Inferior parietal cortex (tissue), 1 donor: ENCODE measurements around the gene TCF4.

Experiments used
- DNase-seq: peaks from one replicate; pipeline ENCODE4 v3.0.0-alpha.2; 2016; ENCODE audit errors: extremely low spot score

Gene TCF4

DNA sequence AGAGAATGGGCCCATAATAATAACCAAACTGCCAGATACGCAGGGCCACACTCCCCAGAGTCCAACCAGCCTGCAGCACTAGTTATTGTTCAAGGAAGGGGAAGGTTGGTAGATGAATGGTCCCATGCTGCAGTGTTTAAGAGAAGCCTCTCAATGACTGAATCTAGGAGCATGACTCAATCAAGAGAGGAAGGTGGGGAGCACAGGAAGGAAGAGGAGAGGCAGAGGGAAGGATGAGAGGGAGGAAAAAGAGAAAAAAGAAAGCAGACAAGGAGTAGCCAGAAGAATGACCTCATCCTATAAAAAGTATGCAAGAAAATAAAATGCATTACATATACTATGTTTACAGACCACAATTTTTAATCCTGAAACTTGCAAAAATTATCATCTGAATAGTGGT lies 174.5 kb downstream of the TCF4 start:
- DNase-seq, result no peak

DNA sequence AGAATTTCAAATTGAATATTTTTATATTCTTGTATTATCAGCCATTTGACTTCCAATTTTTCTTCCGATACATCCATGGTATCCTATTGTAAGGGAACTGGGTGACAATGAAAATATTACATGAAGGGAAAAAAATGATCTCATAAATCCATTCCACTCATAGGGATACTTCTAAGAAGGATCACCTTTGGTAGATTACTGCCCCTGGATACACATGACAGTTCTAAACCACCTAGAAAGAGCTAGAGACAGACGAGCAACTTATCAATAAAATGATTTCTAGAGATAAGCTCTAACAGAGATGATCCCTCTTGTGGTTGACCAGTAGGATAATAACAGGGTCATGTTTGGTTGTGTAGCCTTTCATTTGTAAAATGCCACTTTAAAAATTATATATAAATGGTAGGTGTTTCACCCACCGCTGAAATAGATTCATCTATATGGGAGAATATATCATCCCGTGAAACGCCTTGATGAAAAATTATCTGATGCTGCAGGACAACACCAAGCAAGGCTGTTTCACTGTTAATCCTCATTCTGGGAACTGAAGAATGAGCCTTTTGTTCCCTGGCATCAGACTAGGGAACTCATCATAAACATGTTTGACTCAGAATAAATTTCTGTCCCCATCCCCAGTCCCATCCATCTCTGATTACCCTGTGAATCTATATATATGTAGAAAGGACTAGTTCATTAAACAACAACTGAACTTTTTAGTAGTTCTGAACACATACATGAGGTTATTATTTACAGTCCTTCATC lies 180.0 kb downstream of the TCF4 start:
- DNase-seq, result peak; percentile 82

DNA sequence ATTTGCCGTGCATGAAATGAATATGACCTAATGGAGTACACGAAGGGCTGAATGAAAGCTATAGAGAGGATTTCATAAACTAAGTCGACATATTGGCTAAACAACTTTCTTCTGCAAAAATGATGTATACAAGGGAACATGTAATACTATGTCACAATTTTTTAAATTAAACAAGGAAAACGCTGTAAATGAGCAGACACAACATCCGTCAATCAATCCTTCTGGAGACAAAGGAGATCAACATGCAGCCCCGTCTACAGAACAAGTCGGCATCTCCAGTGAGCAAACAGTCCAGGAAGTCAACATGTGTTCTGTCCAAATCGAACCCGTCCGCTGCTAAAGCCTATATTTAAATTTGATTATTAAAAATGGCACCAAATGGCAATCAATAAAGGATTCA lies 180.8 kb downstream of the TCF4 start:
- DNase-seq, result peak; percentile 75

DNA sequence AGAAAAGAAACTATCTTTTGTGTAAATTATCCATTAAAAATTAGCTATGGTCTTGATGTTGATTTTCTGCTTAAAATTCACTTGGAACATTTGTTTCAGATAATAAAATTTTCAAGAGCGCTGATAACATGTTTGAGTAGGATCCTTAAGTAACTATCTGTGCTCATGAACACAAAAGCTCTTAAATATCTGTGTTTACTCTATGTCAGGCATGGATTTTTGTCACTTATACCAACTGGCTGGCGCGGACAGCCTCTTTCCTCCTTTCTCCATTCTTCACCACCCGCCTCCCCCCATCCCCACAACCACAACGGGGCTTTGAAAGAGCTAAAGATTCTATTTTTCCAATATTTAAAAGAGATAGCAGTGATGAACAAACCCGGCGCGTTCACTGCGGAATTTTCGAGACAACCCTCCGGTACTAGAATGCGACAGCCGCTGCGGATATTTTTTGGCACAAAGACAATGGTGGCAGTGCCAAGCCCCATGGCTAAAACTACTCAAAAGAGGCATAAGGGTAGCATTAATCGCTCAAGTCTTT lies 181.5 kb downstream of the TCF4 start:
- peak; percentile 80 for DNase-seq

DNA sequence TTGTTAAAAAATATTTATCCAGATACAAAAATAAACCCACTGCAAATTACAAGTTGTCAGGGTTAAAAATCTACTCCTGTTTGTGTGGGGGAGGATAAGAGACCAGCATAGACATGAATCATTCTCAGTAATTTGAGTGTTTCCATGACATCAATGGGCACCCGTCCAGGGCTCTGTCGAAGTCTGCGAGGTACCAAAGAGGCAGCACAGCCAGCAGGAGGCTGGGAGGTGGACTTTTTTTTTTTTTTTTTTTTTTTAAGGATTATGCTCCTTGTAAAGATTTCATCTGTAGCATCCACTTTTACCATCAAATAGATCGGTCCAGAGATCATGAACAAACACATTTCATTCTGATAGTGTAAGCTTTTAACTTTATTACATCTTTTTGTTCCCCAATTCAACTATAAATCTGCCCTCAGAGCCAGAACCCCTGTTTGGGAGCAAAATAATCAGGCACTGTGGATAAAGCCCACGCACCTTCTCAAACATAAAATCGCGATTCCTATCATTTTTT lies 182.0 kb downstream of the TCF4 start:
- peak; percentile 91 for DNase-seq

DNA sequence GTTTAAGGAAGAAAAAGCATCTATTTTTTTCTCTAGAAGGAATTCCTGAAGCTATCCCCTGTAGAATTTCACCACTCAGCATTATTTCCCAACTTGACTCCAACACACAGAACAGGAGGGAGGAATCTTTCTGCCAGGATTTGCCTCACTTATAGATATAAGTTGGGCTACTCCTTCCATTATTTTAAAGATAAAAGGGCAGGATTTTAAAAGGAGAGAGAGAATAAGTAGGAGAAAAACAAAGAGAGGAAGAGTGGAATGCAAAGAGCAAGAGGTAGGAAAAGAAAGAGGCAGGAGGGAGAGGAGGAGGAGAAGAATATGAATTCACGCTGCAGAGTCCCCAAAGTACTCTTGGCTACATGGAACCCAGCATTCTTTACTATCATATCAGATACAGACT lies 182.5 kb downstream of the TCF4 start:
- no peak for DNase-seq

DNA sequence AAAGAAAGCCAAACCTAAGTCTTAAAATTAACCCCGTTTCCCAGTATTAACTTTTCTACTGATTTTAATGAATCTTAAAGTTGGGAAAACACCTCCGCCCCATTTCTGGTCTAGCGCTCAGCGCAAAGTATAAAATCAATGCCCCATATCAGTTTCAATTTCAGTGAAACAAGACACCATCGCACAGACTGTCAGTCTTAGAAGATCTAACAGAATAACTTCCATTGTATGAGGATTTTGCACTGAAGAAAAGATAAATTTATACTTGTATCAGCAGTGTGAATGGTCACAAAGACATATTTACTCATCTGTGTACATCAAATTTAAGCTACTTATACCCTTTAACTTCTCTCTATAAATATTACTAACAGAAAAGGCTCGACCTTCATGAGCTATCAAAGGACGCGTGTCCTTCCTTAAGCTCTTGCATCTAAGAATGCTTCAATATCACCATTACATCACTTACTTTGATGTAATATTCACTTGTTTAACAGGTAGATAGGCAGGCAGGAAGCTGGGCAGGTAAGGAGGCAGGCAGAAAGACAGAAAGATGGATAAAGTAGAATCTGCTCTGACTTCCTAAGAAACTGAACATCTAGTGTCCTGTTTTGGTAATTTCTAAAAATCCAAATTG lies 183.0 kb downstream of the TCF4 start:
- DNase-seq, result no peak

DNA sequence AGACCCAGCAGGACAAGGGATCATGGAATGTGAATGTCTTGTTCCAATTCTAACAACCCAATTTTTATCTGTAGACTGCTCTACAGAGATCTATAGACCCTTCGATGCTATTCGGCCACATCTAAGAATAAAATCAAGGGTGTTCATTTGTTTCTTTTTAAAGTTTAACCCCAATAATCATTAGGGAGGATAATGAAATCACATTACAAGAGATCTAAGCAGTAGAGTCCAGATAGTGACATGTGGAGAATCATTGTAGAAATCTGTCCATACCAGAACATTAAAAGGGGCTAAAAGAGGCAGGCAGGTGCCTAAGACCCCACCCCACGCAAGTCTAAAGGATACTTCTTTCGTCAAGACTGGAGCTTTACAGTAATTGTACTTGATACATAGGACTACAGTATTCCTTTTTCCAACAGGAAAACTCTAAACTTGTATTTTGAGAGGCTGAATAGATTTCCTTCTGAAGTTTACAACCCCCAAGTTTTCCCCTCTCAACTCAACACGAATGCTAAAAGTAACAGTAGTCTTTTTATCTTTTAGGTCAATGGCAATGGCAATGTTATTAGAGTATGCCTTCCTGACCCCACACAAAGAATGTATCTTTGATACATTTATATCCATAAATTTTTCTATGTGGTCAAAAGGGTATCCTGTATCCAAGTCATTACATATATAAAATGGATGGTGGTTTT lies 183.7 kb downstream of the TCF4 start:
- DNase-seq, result no peak

DNA sequence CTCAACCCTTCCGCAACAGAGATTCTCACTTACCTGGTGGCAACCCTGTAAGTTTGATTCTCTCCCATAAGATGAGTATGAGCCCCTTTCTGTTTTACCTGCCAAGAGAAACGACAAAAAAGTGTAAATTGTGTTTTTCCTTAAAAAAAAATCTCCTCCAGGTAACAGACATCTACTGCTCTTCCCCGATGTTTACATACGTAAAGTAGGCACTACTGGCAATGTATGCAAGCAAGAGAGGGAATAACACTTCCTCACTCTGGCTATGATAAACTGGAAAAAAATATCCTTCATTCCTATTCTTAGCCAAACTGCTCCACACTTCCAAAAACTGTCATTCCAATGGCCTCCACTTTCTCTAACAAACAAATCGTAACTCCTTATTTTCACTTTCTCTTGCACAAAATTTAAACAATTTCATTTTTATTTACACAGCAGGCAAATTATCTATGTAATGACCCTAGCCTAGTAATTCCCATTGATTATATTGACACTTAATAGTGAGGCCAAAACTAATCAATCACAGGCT lies 184.5 kb downstream of the TCF4 start:
- no peak for DNase-seq

DNA sequence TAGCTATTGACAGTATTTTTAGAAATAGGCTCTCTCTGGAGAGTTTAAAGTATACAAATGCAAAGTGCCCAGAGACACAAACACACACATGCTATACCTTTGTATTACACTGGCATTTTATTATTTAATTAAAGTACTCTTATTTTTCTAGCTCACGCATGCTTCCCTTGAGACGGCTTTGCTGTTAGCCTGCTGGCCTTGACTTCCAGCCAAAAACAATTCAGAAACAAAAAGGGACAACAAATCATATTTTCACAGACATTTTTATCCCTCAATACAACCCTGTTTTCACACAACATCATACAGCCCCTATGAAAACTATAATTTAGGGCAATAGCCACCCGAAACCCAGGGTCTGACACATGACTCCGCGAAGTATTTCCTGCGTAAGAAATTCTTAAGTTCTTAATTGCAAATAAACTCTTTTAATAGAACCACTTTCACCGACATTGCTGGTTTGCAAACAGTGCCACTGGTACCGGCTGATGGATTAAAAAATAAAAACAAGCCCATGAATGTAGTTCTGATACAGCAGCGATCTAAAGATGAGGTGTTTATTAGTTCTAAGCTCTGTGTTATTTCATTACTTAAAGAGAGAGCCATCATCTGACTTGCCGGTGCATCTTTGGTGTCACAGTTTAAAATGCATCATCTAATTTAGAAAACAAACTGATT lies 185.1 kb downstream of the TCF4 start:
- DNase-seq, result no peak

DNA sequence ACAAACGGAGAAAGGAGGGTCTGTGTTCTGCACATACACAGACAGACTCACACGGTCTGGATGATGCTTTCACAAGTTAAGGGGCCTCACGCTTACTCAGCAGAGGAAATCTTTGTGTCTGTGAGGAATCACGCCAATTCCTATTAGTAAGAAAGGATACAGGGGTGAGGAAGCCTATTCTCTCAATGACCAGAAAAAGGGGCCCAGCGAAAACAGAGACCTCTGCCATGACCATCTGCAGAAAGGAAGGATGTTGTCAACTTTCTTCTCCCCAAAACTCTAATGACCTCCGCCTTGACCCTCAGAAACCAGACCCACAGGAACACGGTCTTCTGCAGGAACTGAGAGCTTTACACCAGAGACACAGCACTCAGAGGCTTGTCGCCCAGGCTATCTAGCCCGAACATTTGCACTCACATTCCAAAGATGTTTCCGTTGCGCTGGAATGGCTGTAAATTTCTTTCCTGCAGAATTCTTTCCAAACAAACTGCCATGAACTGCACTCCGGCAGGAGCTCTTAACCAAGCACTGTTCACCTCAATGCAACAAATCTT lies 186.3 kb downstream of the TCF4 start:
- no peak for DNase-seq

DNA sequence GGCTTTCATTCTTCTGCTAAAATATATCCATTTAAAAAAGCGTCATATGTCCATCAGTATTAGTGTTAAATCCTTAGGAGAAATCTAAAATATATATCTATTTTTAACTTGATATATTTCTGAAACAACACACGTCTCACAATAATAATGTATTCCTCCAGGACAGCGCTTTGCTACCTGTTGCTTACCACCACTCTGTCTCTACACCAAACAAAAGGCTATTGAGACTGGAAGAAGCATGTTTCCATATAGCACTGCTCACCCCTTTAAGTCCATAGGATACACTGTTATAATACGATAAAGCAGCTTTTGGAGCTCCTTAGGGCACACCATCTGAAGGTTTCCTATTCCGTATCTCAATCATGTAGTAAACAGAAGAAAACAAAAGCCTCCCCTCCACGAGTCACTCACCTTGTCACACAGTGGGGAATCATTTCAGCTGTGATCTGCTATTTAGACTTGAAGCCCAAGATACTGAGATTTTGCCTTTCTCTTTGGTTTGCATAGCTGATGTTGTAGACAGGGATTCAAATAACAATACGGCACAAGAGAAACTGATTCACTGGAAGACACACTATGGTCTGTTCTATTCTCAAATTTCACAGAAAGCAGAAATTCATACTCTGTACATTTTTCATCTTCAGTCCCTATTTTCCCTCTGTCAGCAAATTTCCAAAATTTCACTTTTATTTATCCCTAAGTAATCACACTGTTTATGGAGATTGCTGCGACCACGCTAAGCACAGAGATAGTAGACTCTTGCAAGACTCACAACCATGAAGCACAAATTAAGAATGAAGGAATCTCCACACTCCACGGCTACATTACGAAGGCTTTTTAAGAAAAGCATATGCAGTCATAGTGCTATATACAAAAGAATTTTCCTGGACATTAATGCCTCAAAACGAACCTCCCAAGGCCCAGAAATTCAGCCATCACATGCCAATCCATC lies 187.1 kb downstream of the TCF4 start:
- no peak for DNase-seq

DNA sequence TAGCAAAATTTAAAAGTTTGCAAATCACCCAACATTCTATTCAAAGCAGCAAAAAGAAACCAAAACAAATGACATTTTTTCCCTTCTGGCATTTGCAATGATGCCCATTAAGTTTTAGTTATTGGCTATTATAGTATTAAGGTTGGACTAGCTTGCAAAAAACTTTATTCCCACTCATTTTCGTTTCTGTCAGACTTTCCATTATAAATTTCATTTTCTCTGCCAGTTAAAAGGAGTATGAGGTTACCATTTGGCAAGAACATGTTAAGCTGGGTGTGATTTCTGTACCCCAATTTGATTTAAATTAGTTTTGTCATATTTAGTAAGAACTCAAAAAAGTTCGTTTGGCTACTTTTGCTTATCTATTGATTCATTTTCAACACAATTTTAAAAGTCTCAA lies 187.9 kb downstream of the TCF4 start:
- DNase-seq, result no peak

DNA sequence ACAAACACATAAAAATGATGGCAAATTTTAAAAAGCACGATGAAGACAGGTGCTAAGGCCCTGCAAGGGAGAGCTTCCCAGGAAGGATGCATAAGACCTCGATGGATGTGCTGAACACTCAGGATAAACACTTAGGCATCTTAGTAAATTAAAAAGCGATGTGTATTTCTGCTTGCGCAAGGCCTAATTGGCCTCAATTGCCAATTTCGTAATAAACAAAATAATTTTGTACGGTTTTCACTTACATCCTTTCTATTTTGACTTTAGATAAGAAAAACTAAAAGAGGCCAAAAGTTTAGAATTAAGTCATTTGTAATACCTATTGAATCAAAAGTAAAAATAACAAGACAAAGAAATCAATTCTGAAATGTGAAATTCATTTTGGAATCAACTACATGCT lies 189.1 kb downstream of the TCF4 start:
- no peak for DNase-seq

DNA sequence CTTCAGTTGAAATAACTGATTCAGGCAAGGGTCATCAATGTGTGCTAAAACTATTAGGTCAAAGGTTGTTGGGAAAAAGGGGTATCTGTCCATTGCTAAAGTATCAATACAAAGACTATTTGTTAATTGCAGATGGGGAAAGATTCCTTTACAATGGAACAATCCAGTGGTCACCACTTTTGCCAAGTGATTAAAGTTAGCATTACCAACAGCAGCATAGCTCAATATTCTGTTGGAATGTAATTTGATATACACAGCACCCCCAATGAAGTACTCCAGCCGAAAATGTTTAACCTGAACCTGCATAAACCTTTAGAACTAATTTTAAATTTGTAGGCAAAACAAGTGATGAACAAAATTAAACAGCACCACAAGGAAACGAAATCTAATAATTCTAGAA lies 191.0 kb downstream of the TCF4 start:
- no peak for DNase-seq

DNA sequence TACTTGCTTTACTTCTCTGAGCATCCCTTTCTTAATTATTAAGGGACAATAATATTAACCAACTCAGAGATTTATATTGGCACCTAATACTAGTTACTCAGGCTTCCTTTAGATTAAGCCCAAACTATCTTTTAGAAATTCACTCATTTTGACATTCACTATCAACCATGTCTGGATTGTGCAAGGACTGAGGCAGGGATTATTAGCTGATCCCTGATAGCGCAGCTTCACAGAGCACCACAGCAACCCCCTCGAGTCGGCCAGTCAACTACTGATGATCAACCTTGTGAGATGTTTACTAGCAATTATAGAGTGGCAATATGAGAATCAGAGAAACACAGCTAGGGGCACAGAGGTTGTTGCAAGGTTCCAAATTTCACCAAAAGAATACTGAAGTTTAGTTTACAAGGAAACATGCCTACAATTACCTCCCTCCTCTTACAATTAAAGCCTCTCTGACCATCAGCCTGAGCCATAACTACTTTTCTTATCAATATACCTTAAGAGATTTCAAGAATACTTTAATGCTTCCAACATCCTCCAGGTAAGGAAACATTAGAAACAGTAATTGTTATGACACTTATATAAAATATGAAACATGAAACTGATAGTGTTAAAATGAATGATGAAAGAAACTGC lies 191.6 kb downstream of the TCF4 start:
- DNase-seq, result no peak

DNA sequence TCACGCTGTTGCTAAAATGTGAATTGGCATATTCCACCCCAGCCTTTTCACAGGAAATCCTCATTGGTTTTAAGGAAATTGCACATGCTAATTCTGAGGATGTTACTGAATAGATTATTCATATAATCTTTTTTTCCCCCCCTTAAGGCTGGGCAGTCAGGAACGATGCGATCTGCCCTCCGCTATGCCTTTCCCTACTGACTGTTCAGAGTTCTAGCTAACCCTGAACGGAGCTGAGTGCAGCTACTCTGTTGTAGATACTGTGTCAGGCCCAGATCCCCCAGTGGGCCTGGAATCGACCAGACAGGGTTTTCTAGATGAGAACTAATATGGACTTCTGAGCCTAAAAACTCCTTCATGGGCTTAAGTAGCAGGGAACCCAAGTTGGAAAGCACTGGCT lies 192.2 kb downstream of the TCF4 start:
- DNase-seq, result no peak

DNA sequence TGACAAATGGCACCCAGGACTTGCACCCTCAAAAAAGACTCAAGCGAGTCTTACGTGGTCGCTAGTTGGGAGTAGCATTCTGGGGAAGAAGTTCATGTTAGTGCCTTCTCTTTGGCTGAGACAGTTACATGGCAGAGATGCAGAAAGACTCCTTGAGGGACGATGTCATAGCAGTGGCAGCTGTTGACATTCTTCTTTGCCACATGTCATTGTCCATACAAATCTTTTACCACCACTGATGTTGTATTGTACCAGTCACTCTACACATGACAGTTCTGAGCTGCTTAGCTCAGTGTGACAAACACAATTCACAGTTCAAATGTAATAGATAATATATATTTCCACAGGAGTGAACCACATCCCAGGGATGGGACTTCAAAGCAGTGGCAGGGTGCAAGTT lies 197.1 kb downstream of the TCF4 start:
- DNase-seq, result no peak

DNA sequence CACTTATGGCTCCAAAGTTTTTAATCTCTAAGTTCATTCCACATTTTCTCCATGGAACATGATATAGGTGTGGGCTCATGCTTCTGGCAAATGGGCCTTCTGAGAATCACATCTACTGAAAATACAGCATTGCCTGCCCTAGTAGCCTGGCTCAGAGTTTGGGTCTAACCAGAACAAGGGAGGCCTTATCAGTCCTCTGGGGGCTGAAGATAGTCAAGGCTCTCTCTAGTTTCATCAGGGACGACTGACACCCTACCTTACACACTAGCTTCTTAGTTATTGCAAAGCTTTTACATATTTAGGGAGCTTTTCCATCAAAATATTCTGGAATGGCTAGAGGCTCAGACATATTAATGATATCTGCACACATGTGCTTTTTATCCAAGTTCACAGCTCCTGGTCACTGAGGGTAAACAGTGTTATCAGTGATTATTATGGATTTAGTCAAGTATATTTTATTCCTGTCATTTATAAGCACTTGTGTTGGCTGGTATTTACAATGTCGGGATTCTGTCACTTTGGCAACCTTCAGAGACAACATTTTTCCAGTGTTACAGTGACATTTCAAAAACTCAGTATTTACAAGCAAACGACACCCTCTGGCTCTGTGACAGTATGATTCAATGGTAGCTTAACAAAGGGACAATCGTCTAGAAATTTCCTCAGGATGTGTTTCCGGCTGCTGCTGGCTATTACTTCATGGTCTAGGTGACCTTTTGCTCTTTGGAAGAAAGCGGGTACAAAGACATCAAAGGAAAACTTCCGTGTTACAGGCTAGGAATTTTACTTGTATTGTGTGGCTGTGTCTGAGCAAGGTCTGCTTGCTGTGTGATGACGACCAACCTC lies 200.6 kb downstream of the TCF4 start:
- no peak for DNase-seq
